OCI-LY7 (cell line): ENCODE results near the gene CCDC92B. TPM values are rescaled to one million over a fixed set of nuclear protein-coding genes. Genes with fewer than 3 reads are reported as not detected.
A peak's percentile ranks its signal among the peaks of the same experiment; 100 is the strongest.

ENCODE experiments used
- BruUV-seq: library from RNA; stranded (reverse); fragments of 400-500 nt; replicated peaks from 2 replicates; lab custom pipeline; 2021; lab: Mats Ljungman, UMichigan
- CTCF ChIA-PET: fragments of 300-600 bp; sonication (Branson Sonifier 250); formaldehyde crosslinking; loops from one replicate; lab custom pipeline; 2022; ENCODE audit warnings: antibody characterized with exemption; ENCODE audit not compliant: unreplicated experiment; lab: Charles Lee
- POLR2A ChIA-PET: fragments of 300-600 bp; sonication (Branson Sonifier 250); formaldehyde crosslinking; loops from one replicate; lab custom pipeline; 2022; ENCODE audit warnings: antibody characterized with exemption; lab: Charles Lee
- DNase-seq: peaks from one replicate; pipeline ENCODE4 v3.0.0-alpha.2; 2015; ENCODE audit warnings: low spot score
- H2AFZ ChIP-seq: fragments of 200-600 bp; sonication (generic), shearing (Covaris generic); 2 replicates; pipeline ENCODE4 v1.6.1; 2014; ENCODE audit warnings: mild to moderate bottlenecking, antibody characterized with exemption, low read length, moderate library complexity
- H3K27ac ChIP-seq: fragments of 200-600 bp; sonication (generic); 2 replicates; pipeline ENCODE4 v1.5.1; 2014; ENCODE audit warnings: mixed run types, low read depth, mild to moderate bottlenecking, moderate library complexity, low read length, inconsistent platforms; ENCODE audit not compliant: poor library complexity, severe bottlenecking
- H3K36me3 ChIP-seq: fragments of 200-600 bp; sonication (generic); 2 replicates; pipeline ENCODE4 v1.6.1; 2014; ENCODE audit warnings: mild to moderate bottlenecking, antibody characterized with exemption, low read length, moderate library complexity, mixed read lengths; ENCODE audit not compliant: insufficient read depth
- H3K4me1 ChIP-seq: fragments of 200-600 bp; sonication (generic); 2 replicates; pipeline ENCODE4 v1.5.1; 2014; ENCODE audit warnings: mild to moderate bottlenecking, low read length; ENCODE audit not compliant: insufficient read depth, poor library complexity, severe bottlenecking
- H3K4me2 ChIP-seq: fragments of 200-600 bp; sonication (generic); 2 replicates; pipeline ENCODE4 v1.6.1; 2014; ENCODE audit warnings: mild to moderate bottlenecking, low read length
- H3K4me3 ChIP-seq: fragments of 200-600 bp; sonication (generic); 2 replicates; pipeline ENCODE4 v1.5.1; 2014; ENCODE audit warnings: mild to moderate bottlenecking, low read depth, low read length; ENCODE audit not compliant: poor library complexity, severe bottlenecking
- H3K79me2 ChIP-seq: fragments of 200-600 bp; sonication (generic); 2 replicates; pipeline ENCODE4 v1.6.1; 2016; ENCODE audit warnings: low read depth, mild to moderate bottlenecking, low read length, moderate library complexity, mixed read lengths; ENCODE audit not compliant: insufficient read depth
- H3K9me2 ChIP-seq: fragments of 200-600 bp; sonication (generic); 2 replicates; pipeline ENCODE4 v1.6.1; 2016; ENCODE audit warnings: mild to moderate bottlenecking, low read length, mixed read lengths; ENCODE audit not compliant: insufficient read depth
- H3K9me3 ChIP-seq: fragments of 200-600 bp; sonication (generic); 2 replicates; pipeline ENCODE4 v1.6.1; 2014; ENCODE audit warnings: mild to moderate bottlenecking, mixed run types, low read length, mixed read lengths
- H4K20me1 ChIP-seq: fragments of 200-600 bp; sonication (generic); 2 replicates; pipeline ENCODE4 v1.6.1; 2014; ENCODE audit warnings: mild to moderate bottlenecking, antibody characterized with exemption, low read length, moderate library complexity, mixed read lengths; ENCODE audit not compliant: insufficient read depth
- EZH2phosphoT487 ChIP-seq: fragments of 200-600 bp; sonication (generic); IDR thresholded peaks from 2 replicates; pipeline ENCODE4 v1.6.1; 2018; ENCODE audit warnings: low read depth, borderline replicate concordance, mild to moderate bottlenecking, mixed run types, antibody characterized with exemption, low read length, moderate library complexity, mixed read lengths
- intact Hi-C: fragments of 100-400 bp; cut with micrococcal nuclease; formaldehyde crosslinking; loops from one replicate; pipeline ENCODE4 v1.10.0; 2022; ENCODE audit not compliant: unreplicated experiment
- total RNA-seq, 2 experiments: library from RNA; depleted of rRNA in 1 of 2; stranded (reverse); fragments of >200 nt in 1 of 2; shearing (Covaris generic) in 1 of 2; gene quantifications; 2 replicates each; pipeline ENCODE4 v1.2.3, GENCODE V29; 2014 to 2022
- TF ChIP-seq, protein P1 (sequence below): fragments of 200-600 bp; sonication (generic); conservative IDR thresholded peaks from 2 replicates; pipeline ENCODE4 v1.5.1; 2014; ENCODE audit warnings: mild to moderate bottlenecking, antibody characterized with exemption, low read length, moderate library complexity, mixed read lengths

Gene CCDC92B
- total RNA-seq, 2 experiments from 2014 or later: not detected

DNA sequence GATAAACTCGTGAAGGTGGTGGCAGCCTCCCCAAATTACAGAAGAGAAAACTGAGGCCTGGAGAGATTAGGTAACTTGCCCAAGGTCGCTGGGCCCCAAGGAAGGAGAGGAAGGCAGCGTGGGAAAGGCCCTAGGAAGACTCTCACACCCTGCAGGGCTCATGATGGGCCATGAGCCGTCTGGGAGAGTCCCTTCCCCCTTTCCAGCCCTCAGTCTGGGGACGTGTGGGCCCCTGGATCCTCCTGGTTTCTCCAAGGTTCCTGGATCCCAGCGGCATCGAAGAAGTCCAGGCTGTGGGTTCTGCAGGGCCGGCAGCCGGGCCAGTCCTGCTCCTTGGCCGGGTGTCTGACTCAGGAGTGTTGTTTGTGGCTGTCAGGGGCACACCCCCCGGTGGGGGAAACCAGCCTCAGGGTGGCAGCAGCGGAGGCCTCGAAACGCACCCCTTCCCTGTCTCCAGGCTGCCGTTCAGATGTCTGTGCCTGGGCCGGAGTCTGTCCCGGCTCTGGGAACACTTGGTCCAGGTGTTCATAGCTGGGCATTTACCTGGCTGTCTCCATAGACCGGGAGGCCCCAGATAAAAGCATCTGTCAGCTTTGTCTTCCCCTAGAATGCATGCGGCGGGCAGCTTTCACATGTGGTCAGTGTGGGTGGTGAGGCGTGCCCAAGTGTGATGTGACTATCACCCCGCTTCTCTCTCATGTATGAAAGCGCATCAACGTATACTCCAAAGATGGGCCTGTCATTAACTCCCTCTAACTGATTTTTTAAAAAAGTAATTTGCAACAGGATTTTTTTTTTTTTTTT is 43.1 kb upstream of the CCDC92B start:
- Histone ChIP-seq H3K4me1 (peaks cover 12% of the 10 kb centered on the region), H4K20me1 (no peaks in the 10 kb centered on the region), H2AFZ (no peak overlapping the region), H3K4me2 (no peak overlapping the region), H3K36me3 (no peaks in the 10 kb centered on the region), H3K79me2 (no peaks in the 10 kb centered on the region), H3K9me2 (no peaks in the 10 kb centered on the region), H3K27ac (no peak overlapping the region), H3K4me3 (no peak overlapping the region), H3K9me3 (no peaks in the 10 kb centered on the region)
- ChIA-PET POLR2A (interaction anchor here (0.7 to 1.3 kb wide), 2 partner anchors 10 to 13 kb away, joined by 4 to 5 read pairs; no protein-coding TSS in a partner anchor), CTCF (no interaction called here)
- BruUV-seq: no TSS peak
- DNase-seq: no peak
- intact Hi-C loops: no loop called here
- no peak for TF ChIP-seq EZH2phosphoT487
- TF ChIP-seq, protein P1, sequence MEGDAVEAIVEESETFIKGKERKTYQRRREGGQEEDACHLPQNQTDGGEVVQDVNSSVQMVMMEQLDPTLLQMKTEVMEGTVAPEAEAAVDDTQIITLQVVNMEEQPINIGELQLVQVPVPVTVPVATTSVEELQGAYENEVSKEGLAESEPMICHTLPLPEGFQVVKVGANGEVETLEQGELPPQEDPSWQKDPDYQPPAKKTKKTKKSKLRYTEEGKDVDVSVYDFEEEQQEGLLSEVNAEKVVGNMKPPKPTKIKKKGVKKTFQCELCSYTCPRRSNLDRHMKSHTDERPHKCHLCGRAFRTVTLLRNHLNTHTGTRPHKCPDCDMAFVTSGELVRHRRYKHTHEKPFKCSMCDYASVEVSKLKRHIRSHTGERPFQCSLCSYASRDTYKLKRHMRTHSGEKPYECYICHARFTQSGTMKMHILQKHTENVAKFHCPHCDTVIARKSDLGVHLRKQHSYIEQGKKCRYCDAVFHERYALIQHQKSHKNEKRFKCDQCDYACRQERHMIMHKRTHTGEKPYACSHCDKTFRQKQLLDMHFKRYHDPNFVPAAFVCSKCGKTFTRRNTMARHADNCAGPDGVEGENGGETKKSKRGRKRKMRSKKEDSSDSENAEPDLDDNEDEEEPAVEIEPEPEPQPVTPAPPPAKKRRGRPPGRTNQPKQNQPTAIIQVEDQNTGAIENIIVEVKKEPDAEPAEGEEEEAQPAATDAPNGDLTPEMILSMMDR: peak; percentile 29; the same call in 1 of the 2 replicates

DNA sequence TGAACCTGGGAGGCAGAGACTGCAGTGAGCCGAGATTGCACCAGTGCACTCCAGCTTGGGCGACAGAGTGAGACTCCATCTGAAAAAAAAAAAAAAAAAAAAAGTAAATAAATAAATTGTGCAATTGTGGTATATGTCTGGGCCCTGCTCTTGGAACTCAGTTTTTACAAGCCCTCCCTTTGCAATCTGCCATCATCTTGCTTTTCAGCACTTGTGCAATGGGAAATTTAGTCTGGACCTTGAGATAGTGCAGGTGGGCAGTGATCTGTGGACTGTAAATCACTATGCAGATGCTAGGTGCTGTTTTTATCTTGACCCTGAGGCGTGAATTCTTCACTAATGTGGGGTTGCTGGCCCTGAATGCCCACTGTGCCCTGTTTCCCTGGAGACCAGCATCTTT is 40.2 kb upstream of the CCDC92B start:
- Histone ChIP-seq H3K9me2 (no peaks in the 10 kb centered on the region), H3K27ac (no peak overlapping the region), H3K79me2 (no peaks in the 10 kb centered on the region), H3K9me3 (no peaks in the 10 kb centered on the region), H2AFZ (no peak overlapping the region), H3K36me3 (no peaks in the 10 kb centered on the region), H4K20me1 (no peaks in the 10 kb centered on the region), H3K4me1 (peaks cover 12% of the 10 kb centered on the region), H3K4me2 (no peak overlapping the region), H3K4me3 (no peak overlapping the region)
- BruUV-seq: no TSS peak
- intact Hi-C loops: no loop called here
- CTCF ChIA-PET: interaction anchor here (0.7 kb wide), 1 partner anchor 304 kb away, joined by 3 read pairs; no protein-coding TSS in a partner anchor
- POLR2A ChIA-PET: interaction anchor here (0.6 to 0.7 kb wide), 3 partner anchors 13 to 909 kb away, joined by 3 to 6 read pairs (median 3); no protein-coding TSS in a partner anchor
- no peak for TF ChIP-seq EZH2phosphoT487
- TF ChIP-seq, protein P1: no peak
- DNase-seq: no peak
